NOMO-1 treated with dmso at 0.1 percent for 144 hours (cell line): ENCODE data around the gene TOP1.
"Not testable (repeated sequence)": the region's sequence is repeated elsewhere in the genome, so short reads cannot be mapped to it uniquely, and the experiment has no call there.

Experiments used
- DNase-seq: peaks from one replicate; lab custom pipeline; 2025; ENCODE audit not compliant: unreplicated experiment; lab: John Stamatoyannopoulos, UW

The TOP1 gene

GRCh38 chr20:41091927-41092326 lies 63.3 kb downstream of the TOP1 start:
- no peak for DNase-seq

GRCh38 chr20:41094353-41095055 lies 65.9 kb downstream of the TOP1 start:
- DNase-seq: no peak

- peak; percentile 15 for DNase-seq
Measured at GRCh38 chr20:41095110-41095969, 66.7 kb downstream of the TOP1 start.

GRCh38 chr20:41098703-41099250 lies 70.2 kb downstream of the TOP1 start:
- no peak for DNase-seq

- DNase-seq: no peak
Measured at GRCh38 chr20:41100001-41100480, 71.4 kb downstream of the TOP1 start.

DNA sequence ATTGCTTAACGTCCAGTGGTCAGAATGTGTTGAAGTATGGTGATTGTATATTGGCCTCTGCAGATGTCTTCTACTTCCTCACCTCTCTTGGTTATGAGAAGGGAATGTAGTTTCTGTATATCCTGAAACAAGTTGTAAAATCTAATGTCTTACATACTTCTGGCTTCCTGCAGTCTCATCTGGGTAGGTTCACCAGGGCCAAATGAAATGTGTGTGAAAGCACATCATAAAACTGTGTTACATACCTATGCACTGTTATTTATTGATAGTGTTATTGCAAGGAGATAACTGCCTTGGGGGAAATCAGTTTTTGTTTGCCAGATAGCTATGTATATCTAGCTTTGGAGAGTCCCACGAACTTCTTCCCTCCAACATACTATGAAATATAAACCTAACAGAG lies 73.0 kb downstream of the TOP1 start:
- no peak for DNase-seq

GRCh38 chr20:41108531-41108930 lies 79.9 kb downstream of the TOP1 start:
- DNase-seq: no peak

GRCh38 chr20:41110012-41110411 lies 81.4 kb downstream of the TOP1 start:
- no peak for DNase-seq

GRCh38 chr20:41110930-41111577 lies 82.4 kb downstream of the TOP1 start:
- DNase-seq: no peak

- DNase-seq: no peak
Measured at GRCh38 chr20:41111578-41111951, 82.9 kb downstream of the TOP1 start.

DNA sequence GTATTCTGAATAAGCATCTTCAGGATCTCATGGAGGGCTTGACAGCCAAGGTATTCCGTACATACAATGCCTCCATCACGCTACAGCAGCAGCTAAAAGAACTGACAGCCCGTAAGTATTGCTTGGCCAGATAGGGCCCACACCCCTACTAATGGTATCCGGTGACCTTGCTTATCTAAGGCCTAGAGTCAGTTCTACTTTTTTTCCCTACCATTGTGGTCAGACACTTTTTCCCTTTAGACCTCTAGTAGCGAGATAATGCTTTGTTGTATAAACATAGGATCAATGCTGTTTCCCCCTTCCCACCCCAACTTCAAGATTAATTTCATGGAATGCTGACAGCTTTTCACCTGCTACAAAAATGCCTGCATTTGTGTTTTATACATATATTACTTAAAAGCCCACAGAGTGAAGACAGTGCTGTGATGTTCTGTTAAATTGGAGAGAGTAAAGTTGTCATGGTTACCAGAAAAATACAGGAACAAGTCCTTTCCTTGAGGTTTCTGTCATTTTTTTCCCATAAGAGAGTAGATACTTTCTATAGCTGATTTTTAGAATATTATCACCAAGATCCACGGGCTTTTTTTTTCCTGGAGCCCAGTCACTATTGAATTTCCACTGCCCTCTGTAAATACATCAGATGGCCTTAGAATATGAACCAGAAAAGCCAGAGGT lies 87.8 kb downstream of the TOP1 start:
- DNase-seq: no peak

- not testable (repeated sequence) for DNase-seq
Measured at GRCh38 chr20:41118159-41118558, 89.5 kb downstream of the TOP1 start.

DNA sequence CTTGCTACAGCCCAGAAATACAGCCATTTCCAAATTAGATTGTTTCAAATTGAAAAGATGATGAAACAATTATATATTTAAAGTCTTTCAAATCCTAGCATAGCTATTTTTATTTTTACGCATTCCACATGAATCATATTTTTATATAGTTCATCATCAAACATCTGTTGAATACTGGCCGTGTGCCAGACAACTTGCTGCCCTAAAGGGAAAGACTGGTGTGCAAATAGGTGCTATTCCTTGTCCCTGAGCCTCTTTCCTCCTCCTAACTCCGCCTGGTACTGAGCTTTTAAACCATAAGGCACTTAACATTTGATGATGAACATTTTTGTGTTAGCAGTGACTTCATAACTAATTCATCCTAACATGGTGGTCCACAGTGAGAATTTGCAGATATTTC lies 90.0 kb downstream of the TOP1 start:
- DNase-seq: no peak

DNA sequence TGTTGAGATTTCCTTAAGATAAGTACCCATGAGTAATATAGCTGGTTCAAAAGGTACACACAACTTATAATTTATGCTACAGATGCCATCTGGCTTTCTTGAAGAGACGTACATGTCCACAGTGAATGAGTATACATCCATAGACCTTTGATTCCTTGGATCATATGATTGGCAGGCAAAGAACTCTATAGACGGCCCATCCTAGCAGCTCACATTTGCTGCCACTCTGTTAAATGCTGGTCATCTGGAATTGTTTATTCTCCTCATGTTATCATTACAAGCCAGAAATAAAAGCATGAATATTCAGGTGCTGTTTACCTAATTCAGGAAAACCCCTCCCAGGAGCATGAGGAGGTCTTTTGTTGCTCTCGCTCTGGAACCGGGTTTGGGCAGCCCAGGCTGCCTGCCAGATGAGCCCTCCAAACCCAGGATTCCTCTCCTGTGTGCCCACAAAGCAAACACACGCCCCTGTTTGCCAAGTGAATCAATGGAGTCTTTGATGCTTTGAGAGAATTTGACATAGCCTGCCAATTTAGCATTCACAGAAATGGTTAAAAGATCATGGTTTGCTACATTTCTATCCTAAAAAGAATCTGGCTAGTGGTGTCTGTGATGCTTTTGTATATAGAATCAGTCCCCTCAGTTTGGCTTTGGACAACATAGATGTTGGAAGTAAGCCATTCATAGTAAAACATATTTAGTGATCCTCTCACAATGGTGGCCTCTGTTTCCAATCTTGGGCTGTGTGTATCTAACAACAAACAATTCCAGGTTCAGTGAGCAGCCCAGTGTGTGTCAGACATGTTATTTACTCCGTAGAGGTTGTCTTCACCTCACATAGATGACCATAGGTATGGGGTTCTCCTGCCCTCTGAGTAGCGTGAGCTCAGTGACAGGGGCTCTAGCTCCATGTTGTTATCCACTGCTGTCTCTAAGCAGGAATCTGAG lies 91.3 kb downstream of the TOP1 start:
- no peak for DNase-seq

GRCh38 chr20:41121399-41121798 lies 92.8 kb downstream of the TOP1 start:
- DNase-seq: no peak

DNA sequence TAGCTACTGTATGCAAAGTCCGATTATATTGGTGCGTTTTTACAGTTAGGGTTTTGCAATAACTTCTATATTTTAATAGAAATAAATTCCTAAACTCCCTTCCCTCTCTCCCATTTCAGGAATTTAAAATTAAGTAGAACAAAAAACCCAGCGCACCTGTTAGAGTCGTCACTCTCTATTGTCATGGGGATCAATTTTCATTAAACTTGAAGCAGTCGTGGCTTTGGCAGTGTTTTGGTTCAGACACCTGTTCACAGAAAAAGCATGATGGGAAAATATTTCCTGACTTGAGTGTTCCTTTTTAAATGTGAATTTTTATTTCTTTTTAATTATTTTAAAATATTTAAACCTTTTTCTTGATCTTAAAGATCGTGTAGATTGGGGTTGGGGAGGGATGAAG lies 95.0 kb downstream of the TOP1 start:
- no peak for DNase-seq

DNA sequence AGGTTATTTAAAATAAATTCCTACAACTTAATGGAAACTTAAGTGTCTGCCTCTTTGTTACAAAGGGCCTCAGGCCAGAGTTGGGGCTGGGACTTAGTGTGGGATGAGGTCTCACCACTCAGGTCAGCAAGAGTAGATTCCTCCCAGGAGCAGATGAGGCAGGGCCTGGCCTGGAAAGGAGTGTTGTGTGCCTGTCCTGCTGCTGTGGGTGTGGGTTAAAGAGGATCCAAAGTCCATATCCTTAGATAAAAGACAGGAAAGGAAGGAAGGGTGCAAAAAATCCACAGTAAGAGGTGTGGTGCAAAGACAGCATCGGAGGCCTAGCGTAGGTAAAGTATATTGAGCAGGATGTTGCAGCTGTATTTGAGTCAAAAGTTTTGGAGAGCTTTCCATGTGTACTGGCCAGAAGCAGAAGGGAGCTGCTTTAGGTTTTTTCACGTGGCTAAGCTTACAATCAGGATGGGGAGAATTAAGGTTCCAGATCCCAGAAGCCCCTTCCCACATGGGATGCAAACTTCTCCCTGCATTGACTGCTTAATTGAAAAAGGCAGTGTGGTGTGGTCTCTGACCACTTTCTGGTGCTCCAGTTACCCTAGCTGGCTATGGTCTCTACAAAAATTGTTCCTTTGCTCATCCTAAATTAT lies 96.0 kb downstream of the TOP1 start:
- DNase-seq: no peak

DNA sequence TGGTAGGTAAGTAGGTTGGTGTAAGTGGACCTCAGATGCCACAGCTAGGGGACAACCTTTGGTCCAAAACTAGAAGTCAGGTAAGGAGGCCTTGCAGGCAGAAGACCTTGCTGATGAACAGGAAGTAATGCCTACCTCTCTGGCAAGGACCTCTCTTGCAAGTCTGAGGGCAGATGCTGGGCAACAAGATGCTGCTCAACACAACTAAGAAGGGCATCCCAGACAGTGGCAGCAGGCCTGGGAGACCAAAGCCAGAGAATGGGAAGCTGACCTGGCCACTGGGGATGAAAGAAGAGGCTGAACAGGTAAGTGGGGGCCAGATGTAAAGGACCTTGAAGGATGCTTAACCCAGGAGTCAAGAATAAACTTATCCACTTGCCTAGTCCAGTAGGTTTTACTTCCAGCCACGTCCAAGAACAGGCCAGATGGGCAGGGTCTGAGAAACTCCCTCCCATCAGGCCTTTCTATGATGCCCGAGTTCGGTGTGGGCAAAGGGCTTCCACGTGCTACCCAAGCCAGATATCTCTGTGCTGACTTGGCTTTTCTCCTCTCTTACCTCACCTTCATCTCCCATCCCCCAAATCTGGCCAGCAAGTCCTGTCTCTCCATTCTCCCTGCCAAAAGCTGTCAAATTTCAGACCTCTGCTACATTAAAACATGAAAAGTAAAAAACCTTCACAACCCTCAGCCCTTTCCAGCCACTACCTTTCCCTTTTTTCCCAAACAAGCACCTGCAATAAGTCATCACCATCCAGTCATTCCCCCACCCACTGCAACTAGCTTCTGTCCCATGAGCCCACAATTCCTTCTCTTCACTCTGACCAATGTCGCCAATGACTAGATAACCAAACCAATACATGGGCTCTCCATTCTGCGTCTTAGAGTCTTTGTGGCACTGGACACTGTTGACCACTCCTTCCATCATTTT lies 97.2 kb downstream of the TOP1 start:
- DNase-seq: no peak
